Measurements from ENCODE around the gene SYT17. TPM values are rescaled to one million over a fixed set of nuclear protein-coding genes. Genes with fewer than 3 reads are reported as not detected.

The SYT17 gene
- total RNA-seq, 1 donor from 2014 or later: not detected

- Mint-ChIP-seq H3K4me3 (ENCODE audit: unreplicated experiment) (no peak overlapping the region), H3K4me1 (ENCODE audit: unreplicated experiment) (no peaks in the 10 kb centered on the region), H3K9me3 (ENCODE audit: unreplicated experiment) (peaks cover 9% of the 10 kb centered on the region), H3K27ac (ENCODE audit: unreplicated experiment) (no peak overlapping the region), H3K27me3 (ENCODE audit: unreplicated experiment) (peaks cover 2% of the 10 kb centered on the region), H3K36me3 (ENCODE audit: unreplicated experiment) (no peaks in the 10 kb centered on the region)
- no peak for DNase-seq (ENCODE audit: extremely low spot score, unreplicated experiment)
- TF ChIP-seq CTCF (IDR thresholded peaks at IDR 0.05): no peak
Observed at GRCh38 chr16:19264123-19264673, 96.2 kb downstream of the SYT17 start.

GRCh38 chr16:19265380-19265930 lies 97.4 kb downstream of the SYT17 start:
- peaks cover 1% of the 10 kb centered on the region for H3K27me3 Mint-ChIP-seq (ENCODE audit: unreplicated experiment)
- peaks cover 9% of the 10 kb centered on the region for H3K9me3 Mint-ChIP-seq (ENCODE audit: unreplicated experiment)
- DNase-seq (ENCODE audit: extremely low spot score, unreplicated experiment): no peak
- no peaks in the 10 kb centered on the region for H3K4me1 Mint-ChIP-seq (ENCODE audit: unreplicated experiment)
- no peaks in the 10 kb centered on the region for H3K36me3 Mint-ChIP-seq (ENCODE audit: unreplicated experiment)
- no peak for TF ChIP-seq CTCF (IDR thresholded peaks at IDR 0.05)
- H3K27ac Mint-ChIP-seq (ENCODE audit: unreplicated experiment): no peak overlapping the region
- H3K4me3 Mint-ChIP-seq (ENCODE audit: unreplicated experiment): no peak overlapping the region

GRCh38 chr16:19266774-19267173 lies 98.7 kb downstream of the SYT17 start:
- Mint-ChIP-seq H3K4me1 (ENCODE audit: unreplicated experiment) (no peaks in the 10 kb centered on the region), H3K9me3 (ENCODE audit: unreplicated experiment) (peaks cover 9% of the 10 kb centered on the region), H3K4me3 (ENCODE audit: unreplicated experiment) (no peak overlapping the region), H3K27ac (ENCODE audit: unreplicated experiment) (no peak overlapping the region), H3K27me3 (ENCODE audit: unreplicated experiment) (no peaks in the 10 kb centered on the region), H3K36me3 (ENCODE audit: unreplicated experiment) (no peaks in the 10 kb centered on the region)
- no peak for TF ChIP-seq CTCF (IDR thresholded peaks at IDR 0.05)
- no peak for DNase-seq (ENCODE audit: extremely low spot score, unreplicated experiment)

GRCh38 chr16:19269098-19269497 lies 101.1 kb downstream of the SYT17 start:
- no peak for TF ChIP-seq CTCF (IDR thresholded peaks at IDR 0.05)
- H3K27me3 Mint-ChIP-seq (ENCODE audit: unreplicated experiment): no peaks in the 10 kb centered on the region
- H3K4me3 Mint-ChIP-seq (ENCODE audit: unreplicated experiment): no peak overlapping the region
- H3K27ac Mint-ChIP-seq (ENCODE audit: unreplicated experiment): no peak overlapping the region
- H3K9me3 Mint-ChIP-seq (ENCODE audit: unreplicated experiment): peaks cover 9% of the 10 kb centered on the region
- no peaks in the 10 kb centered on the region for H3K36me3 Mint-ChIP-seq (ENCODE audit: unreplicated experiment)
- no peaks in the 10 kb centered on the region for H3K4me1 Mint-ChIP-seq (ENCODE audit: unreplicated experiment)
- DNase-seq (ENCODE audit: extremely low spot score, unreplicated experiment): no peak

GRCh38 chr16:19274165-19274797 lies 106.2 kb downstream of the SYT17 start:
- no peaks in the 10 kb centered on the region for H3K4me1 Mint-ChIP-seq (ENCODE audit: unreplicated experiment)

More at GRCh38 chr16:19274165-19274797, 106.2 kb downstream of the SYT17 start:
- no peak for TF ChIP-seq CTCF (IDR thresholded peaks at IDR 0.05)
- no peak overlapping the region for H3K27ac Mint-ChIP-seq (ENCODE audit: unreplicated experiment)
- no peaks in the 10 kb centered on the region for H3K27me3 Mint-ChIP-seq (ENCODE audit: unreplicated experiment)
- no peak for DNase-seq (ENCODE audit: extremely low spot score, unreplicated experiment)
- no peak overlapping the region for H3K4me3 Mint-ChIP-seq (ENCODE audit: unreplicated experiment)
- peaks cover 5% of the 10 kb centered on the region for H3K9me3 Mint-ChIP-seq (ENCODE audit: unreplicated experiment)
- H3K36me3 Mint-ChIP-seq (ENCODE audit: unreplicated experiment): no peaks in the 10 kb centered on the region

All from osteocyte (in vitro differentiated cells).